GM12865 (cell line): ENCODE measurements around the gene PWWP2B.

Experiments used
- DNase-seq: peaks from one replicate; pipeline ENCODE4 v3.0.0; 2010; ENCODE audit warnings: low read depth
- H3K4me3 ChIP-seq: 2 replicates; pipeline ENCODE4 v1.5.1; 2011; ENCODE audit warnings: mild to moderate bottlenecking, low read depth, low read length, control low read depth
- CTCF ChIP-seq: IDR thresholded peaks from 2 replicates; pipeline ENCODE4 v1.5.1; 2011; ENCODE audit warnings: low read length, control low read depth, low read depth, inconsistent platforms; ENCODE audit not compliant: insufficient read depth; ENCODE audit errors: missing control alignments

Gene PWWP2B

GRCh38 chr10:132427006-132427771 lies 30.2 kb downstream of the PWWP2B start:
- no peak overlapping the region for H3K4me3 ChIP-seq
- TF ChIP-seq CTCF: no peak
- no peak for DNase-seq

DNA sequence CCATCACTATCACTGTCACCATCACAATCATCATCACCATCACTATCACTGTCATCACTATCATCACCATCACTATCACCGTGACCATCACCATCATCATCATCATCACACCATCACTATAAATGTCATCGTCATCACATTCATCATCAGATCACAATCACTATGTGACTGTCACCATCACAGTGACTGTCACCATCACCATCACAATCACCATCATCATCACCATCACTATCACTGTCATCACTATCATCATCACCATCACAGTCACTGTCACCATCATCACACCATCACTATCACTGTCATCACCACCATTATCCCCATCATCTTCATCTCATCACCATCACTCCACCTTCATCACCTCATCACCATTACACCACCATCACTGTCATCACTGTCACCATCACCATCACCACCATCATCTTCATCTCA lies 31.0 kb downstream of the PWWP2B start:
- no peak for TF ChIP-seq CTCF
- no peak for DNase-seq

DNA sequence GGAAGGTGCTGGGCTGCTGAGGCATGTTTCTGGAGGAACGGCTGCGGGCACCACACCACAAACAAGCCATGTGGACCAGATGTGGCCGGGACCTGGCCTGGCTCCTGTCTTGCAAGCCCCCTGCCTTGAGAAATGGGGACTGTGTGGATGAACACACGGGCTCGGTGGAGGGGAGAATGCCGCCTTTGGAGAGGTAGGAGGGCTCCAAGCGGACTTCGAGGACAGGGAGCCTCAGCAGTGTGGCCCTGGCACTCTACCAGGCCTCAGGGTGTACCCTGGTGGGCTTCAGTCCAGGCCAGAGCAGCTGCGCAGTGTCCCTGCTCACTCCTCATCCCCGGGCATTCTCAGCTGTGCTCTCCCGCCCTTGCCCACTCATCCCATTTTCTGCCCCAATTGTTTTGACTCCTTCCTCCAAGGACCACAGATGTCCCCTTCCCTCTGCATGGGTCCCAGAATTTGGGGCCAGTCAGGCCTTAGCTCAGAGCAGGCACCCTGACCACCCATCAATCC lies 31.5 kb downstream of the PWWP2B start:
- no peak overlapping the region for H3K4me3 ChIP-seq
- DNase-seq: no peak
- TF ChIP-seq CTCF: no peak

More for the DNA sequence above, 31.0 kb downstream of the PWWP2B start:
- no peak overlapping the region for H3K4me3 ChIP-seq

GRCh38 chr10:132429281-132430230 lies 32.6 kb downstream of the PWWP2B start:
- H3K4me3 ChIP-seq: no peak overlapping the region
- DNase-seq: no peak
- no peak for TF ChIP-seq CTCF

- no peak for TF ChIP-seq CTCF
- DNase-seq: no peak
- H3K4me3 ChIP-seq: no peak overlapping the region
These were observed 33.3 kb downstream of the PWWP2B start for GRCh38 chr10:132430231-132430743.

GRCh38 chr10:132430861-132431271 lies 33.9 kb downstream of the PWWP2B start:
- no peak for TF ChIP-seq CTCF
- H3K4me3 ChIP-seq: no peak overlapping the region
- no peak for DNase-seq
